Neural progenitor cell (in vitro differentiated cells): ENCODE measurements around the gene LHX6. TPM values are rescaled to one million over a fixed set of nuclear protein-coding genes. Genes with fewer than 3 reads are reported as not detected.

Experiments used
- DNase-seq: peaks from one replicate; pipeline ENCODE4 v3.0.0-alpha.2; 2016; ENCODE audit warnings: low spot score
- H2AFZ ChIP-seq: fragments of 200-600 bp; sonication (generic); replicated peaks from 2 replicates; pipeline ENCODE4 v1.6.1; 2016; ENCODE audit warnings: antibody characterized with exemption
- H3F3A ChIP-seq: fragments of 200-600 bp; sonication (generic); 2 replicates; pipeline ENCODE4 v1.6.1; 2016; ENCODE audit warnings: antibody characterized with exemption, low read depth
- H3K27ac ChIP-seq: fragments of 200-600 bp; sonication (generic); 2 replicates; pipeline ENCODE4 v1.5.1; 2016; ENCODE audit warnings: mild to moderate bottlenecking
- H3K27me3 ChIP-seq: fragments of 200-600 bp; sonication (generic); 2 replicates; pipeline ENCODE4 v1.6.1; 2016; ENCODE audit warnings: mild to moderate bottlenecking, moderate library complexity
- H3K36me3 ChIP-seq: fragments of 200-600 bp; sonication (generic); 2 replicates; pipeline ENCODE4 v1.5.1; 2016
- H3K4me1 ChIP-seq: fragments of 200-600 bp; sonication (generic); 2 replicates; pipeline ENCODE4 v1.6.1; 2016; ENCODE audit warnings: mixed run types
- H3K4me2 ChIP-seq: fragments of 200-600 bp; sonication (generic); 2 replicates; pipeline ENCODE4 v1.6.1; 2016
- H3K4me3 ChIP-seq: fragments of 200-600 bp; sonication (generic); 2 replicates; pipeline ENCODE4 v1.5.1; 2016
- H3K79me2 ChIP-seq: fragments of 200-600 bp; sonication (generic); 2 replicates; pipeline ENCODE4 v1.6.1; 2016; ENCODE audit warnings: low read depth
- H3K9ac ChIP-seq: fragments of 200-600 bp; sonication (generic); 2 replicates; pipeline ENCODE4 v1.6.1; 2016
- H3K9me3 ChIP-seq: fragments of 200-600 bp; sonication (generic); 2 replicates; pipeline ENCODE4 v1.5.1; 2016; ENCODE audit warnings: low read depth
- H4K20me1 ChIP-seq: fragments of 200-600 bp; sonication (generic); 2 replicates; pipeline ENCODE4 v1.6.1; 2016; ENCODE audit warnings: low read depth
- H3K27ac Mint-ChIP-seq: 3 replicates; pipeline ENCODE4 v1.8.0; 2021; ENCODE audit warnings: mixed read lengths
- H3K27me3 Mint-ChIP-seq: 2 replicates; pipeline ENCODE4 v1.8.0; 2022; ENCODE audit warnings: low read depth, mild to moderate bottlenecking, inconsistent platforms, moderate library complexity, mixed read lengths; ENCODE audit not compliant: insufficient read depth
- H3K36me3 Mint-ChIP-seq: 3 replicates; pipeline ENCODE4 v1.8.0; 2021; ENCODE audit warnings: mixed read lengths
- H3K4me1 Mint-ChIP-seq: 3 replicates; pipeline ENCODE4 v1.8.0; 2021; ENCODE audit warnings: mixed read lengths
- H3K4me3 Mint-ChIP-seq: 3 replicates; pipeline ENCODE4 v1.8.0; 2021; ENCODE audit warnings: mild to moderate bottlenecking, moderate library complexity, mixed read lengths
- H3K9me3 Mint-ChIP-seq: 3 replicates; pipeline ENCODE4 v1.8.0; 2020; ENCODE audit warnings: mixed read lengths
- CTCF ChIP-seq: fragments of 200-600 bp; sonication (generic); IDR thresholded peaks from 2 replicates; pipeline ENCODE4 v1.5.1; 2017; ENCODE audit warnings: antibody characterized with exemption, mild to moderate bottlenecking
- EZH2 ChIP-seq: fragments of 200-600 bp; sonication (generic); IDR thresholded peaks from 2 replicates; pipeline ENCODE4 v1.6.1; 2017; ENCODE audit warnings: antibody characterized with exemption, mild to moderate bottlenecking, moderate library complexity
- EZH2phosphoT487 ChIP-seq: fragments of 200-600 bp; sonication (generic); IDR thresholded peaks from 2 replicates; pipeline ENCODE4 v1.6.1; 2017; ENCODE audit warnings: antibody characterized with exemption
- total RNA-seq: library from RNA; depleted of rRNA; stranded (reverse); fragments of >200 nt; gene quantifications from 2 replicates; pipeline ENCODE4 v1.2.3, GENCODE V29; 2015; ENCODE audit warnings: low replicate concordance

LHX6 gene
- total RNA-seq, 1 donor from 2014 or later: not detected

- no peaks in the 10 kb centered on the region for H3F3A ChIP-seq
- H3K9me3 Mint-ChIP-seq: no peaks in the 10 kb centered on the region
Observed at GRCh38 chr9:122186777-122187470, 41.8 kb downstream of the LHX6 start.

GRCh38 chr9:122186301-122186700, 42.5 kb downstream of the LHX6 start:
- TF ChIP-seq CTCF: peak; percentile 20
- TF ChIP-seq EZH2: no peak
- no peak for TF ChIP-seq EZH2phosphoT487
- H3K36me3 Mint-ChIP-seq: no peaks in the 10 kb centered on the region
- H3K4me1 ChIP-seq: no peaks in the 10 kb centered on the region

More at GRCh38 chr9:122186777-122187470, 41.8 kb downstream of the LHX6 start:
- H3K4me2 ChIP-seq: no peak overlapping the region
- no peaks in the 10 kb centered on the region for H3K27me3 ChIP-seq
- H4K20me1 ChIP-seq: no peaks in the 10 kb centered on the region
- H3K9me3 ChIP-seq: no peaks in the 10 kb centered on the region
- H3K79me2 ChIP-seq: no peaks in the 10 kb centered on the region
- H3K4me3 ChIP-seq: no peak overlapping the region
- Mint-ChIP-seq H3K27ac (no peak overlapping the region), H3K4me1 (peaks cover 10% of the 10 kb centered on the region), H3K36me3 (no peaks in the 10 kb centered on the region), H3K4me3 (no peak overlapping the region), H3K27me3 (peaks cover 3% of the 10 kb centered on the region)
- H3K4me1 ChIP-seq: no peaks in the 10 kb centered on the region
- TF ChIP-seq EZH2 (no peak), EZH2phosphoT487 (no peak), CTCF (no peak)
- H3K27ac ChIP-seq: no peak overlapping the region
- no peak overlapping the region for H2AFZ ChIP-seq
- no peaks in the 10 kb centered on the region for H3K36me3 ChIP-seq
- no peak for DNase-seq
- no peak overlapping the region for H3K9ac ChIP-seq

DNA sequence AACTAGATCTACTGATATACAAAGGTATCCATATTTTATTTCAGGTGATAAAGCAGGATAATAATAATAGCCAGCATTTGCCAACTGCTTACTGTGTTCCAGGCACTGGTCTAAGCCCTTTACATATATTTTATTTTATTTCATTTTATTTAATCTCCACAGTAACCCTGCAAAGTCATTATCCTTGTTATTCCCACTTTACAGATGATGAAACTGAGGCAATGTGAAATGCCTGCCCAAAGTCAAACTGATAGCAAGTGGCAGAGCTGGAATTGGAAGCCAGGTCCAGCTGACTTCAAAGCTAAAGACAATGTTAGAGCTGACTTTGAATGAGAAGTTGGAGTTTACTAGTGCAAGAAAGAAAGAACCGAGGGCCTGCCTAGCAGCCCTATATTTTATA, 44.2 kb downstream of the LHX6 start:
- H2AFZ ChIP-seq: no peak overlapping the region
- no peak overlapping the region for H3K4me3 ChIP-seq
- no peaks in the 10 kb centered on the region for H3K4me1 ChIP-seq
- H3K36me3 ChIP-seq: no peaks in the 10 kb centered on the region
- Mint-ChIP-seq H3K27ac (no peak overlapping the region), H3K9me3 (no peaks in the 10 kb centered on the region), H3K4me1 (peaks cover 5% of the 10 kb centered on the region), H3K36me3 (no peaks in the 10 kb centered on the region), H3K4me3 (no peak overlapping the region), H3K27me3 (peaks cover 5% of the 10 kb centered on the region)
- H3K27ac ChIP-seq: no peak overlapping the region
- no peak for DNase-seq
- no peaks in the 10 kb centered on the region for H4K20me1 ChIP-seq
- H3K4me2 ChIP-seq: no peak overlapping the region
- H3F3A ChIP-seq: no peaks in the 10 kb centered on the region
- H3K27me3 ChIP-seq: no peaks in the 10 kb centered on the region
- TF ChIP-seq EZH2phosphoT487 (no peak), EZH2 (no peak), CTCF (no peak)
- no peaks in the 10 kb centered on the region for H3K79me2 ChIP-seq
- H3K9ac ChIP-seq: no peak overlapping the region
- H3K9me3 ChIP-seq: no peaks in the 10 kb centered on the region

More at GRCh38 chr9:122186301-122186700, 42.5 kb downstream of the LHX6 start:
- no peak overlapping the region for H3K4me2 ChIP-seq
- no peak overlapping the region for H3K4me3 ChIP-seq
- Mint-ChIP-seq H3K4me1 (peaks cover 6% of the 10 kb centered on the region), H3K27ac (no peak overlapping the region), H3K9me3 (no peaks in the 10 kb centered on the region), H3K27me3 (peaks cover 3% of the 10 kb centered on the region), H3K4me3 (no peak overlapping the region)
- no peak overlapping the region for H3K9ac ChIP-seq
- H3F3A ChIP-seq: no peaks in the 10 kb centered on the region
- DNase-seq: peak; percentile 21
- no peak overlapping the region for H3K27ac ChIP-seq
- H3K36me3 ChIP-seq: no peaks in the 10 kb centered on the region
- H3K79me2 ChIP-seq: no peaks in the 10 kb centered on the region
- no peaks in the 10 kb centered on the region for H3K9me3 ChIP-seq
- H2AFZ ChIP-seq: no peak overlapping the region
- H4K20me1 ChIP-seq: no peaks in the 10 kb centered on the region
- no peaks in the 10 kb centered on the region for H3K27me3 ChIP-seq
